ENCODE results near the gene RASA1.
A peak's percentile ranks its signal among the peaks of the same experiment; 100 is the strongest.

RASA1 gene

GRCh38 chr5:87411973-87412629, 144.4 kb downstream of the RASA1 start:
- Histone ChIP-seq H3K36me3 (ENCODE audit: control insufficient read depth in 1 of 2, insufficient read depth in 2 of 2, low read depth in 1 of 2, low read length in 2 of 2) (peaks cover 0 to 37% of the 10 kb centered on the region in 2 experiments), H2BK12ac (ENCODE audit: low read length in 2 of 2) (peak overlapping the region in 1 of 2 experiments; percentile 46), H3K9me3 (ENCODE audit: control insufficient read depth, low read length) (no peaks in the 10 kb centered on the region), H3K4me1 (ENCODE audit: control insufficient read depth, insufficient read depth, low read depth, low read length) (no peaks in the 10 kb centered on the region), H2BK120ac (ENCODE audit: low read depth, low read length) (no peak overlapping the region), H3K27ac (ENCODE audit: low read length, poor library complexity, severe bottlenecking) (peak overlapping the region; percentile 93), H4K8ac (ENCODE audit: low read length) (peak overlapping the region; percentile 57), H3K27me3 (ENCODE audit: control insufficient read depth in 1 of 2, insufficient read depth in 1 of 2, low read length in 2 of 2) (no peaks in the 10 kb centered on the region), H3K14ac (ENCODE audit: low read length in 2 of 2) (peak overlapping the region in 1 of 2 experiments; percentile 27), H3K4ac (ENCODE audit: low read depth in 1 of 2, low read length in 2 of 2) (peak overlapping the region in 1 of 2 experiments; percentile 94), H3K4me3 (ENCODE audit: insufficient read depth in 1 of 2, low read depth in 1 of 2, low read length in 2 of 2) (peak overlapping the region; percentile 90 to 93), H2BK15ac (ENCODE audit: low read depth, poor library complexity, severe bottlenecking) (peak overlapping the region; percentile 29), H2AK5ac (ENCODE audit: low read length, severe bottlenecking) (no peak overlapping the region), H2AFZ (ENCODE audit: low read depth, low read length) (peak overlapping the region; percentile 43), H3K79me1 (replicated peaks; ENCODE audit: low read length, poor library complexity, severe bottlenecking) (peaks cover 6% of the 10 kb centered on the region), H3K4me2 (ENCODE audit: low read length, poor library complexity, severe bottlenecking) (peak overlapping the region; percentile 77), H4K91ac (ENCODE audit: low read length) (no peak overlapping the region), H3K9ac (ENCODE audit: low read length) (peak overlapping the region; percentile 99), H3K18ac (ENCODE audit: low read depth in 1 of 2, low read length in 2 of 2) (peak overlapping the region in 1 of 2 experiments; percentile 87), H2BK5ac (ENCODE audit: low read depth, low read length, poor library complexity, severe bottlenecking) (no peak overlapping the region), H3K23ac (ENCODE audit: low read length in 2 of 2) (peak overlapping the region in 1 of 2 experiments; percentile 95)
- 2% methylated on average over 29 of the region's 29 CpGs for WGBS
- peak; percentile 66 for DNase-seq

- under 1% methylated on average over 46 of the region's 46 CpGs for WGBS
- peaks cover 0 to 31% of the 10 kb centered on the region in 2 experiments for H3K36me3 ChIP-seq (ENCODE audit: control insufficient read depth in 1 of 2, insufficient read depth in 2 of 2, low read depth in 1 of 2, low read length in 2 of 2)
- H3K79me1 ChIP-seq (replicated peaks; ENCODE audit: low read length, poor library complexity, severe bottlenecking) = peaks cover 5% of the 10 kb centered on the region
- H3K18ac ChIP-seq (ENCODE audit: low read depth in 1 of 2, low read length in 2 of 2) = peak within 1 kb of the TSS; percentile 87 to 96
- H3K9ac ChIP-seq (ENCODE audit: low read length) = peak within 1 kb of the TSS; percentile 99
- H3K27ac ChIP-seq (ENCODE audit: low read length, poor library complexity, severe bottlenecking) = peak within 1 kb of the TSS; percentile 93
- peak within 1 kb of the TSS; percentile 77 for H3K4me2 ChIP-seq (ENCODE audit: low read length, poor library complexity, severe bottlenecking)
- peak within 1 kb of the TSS in 1 of 2 experiments; percentile 94 for H3K4ac ChIP-seq (ENCODE audit: low read depth in 1 of 2, low read length in 2 of 2)
- H4K8ac ChIP-seq (ENCODE audit: low read length) = peak within 1 kb of the TSS; percentile 57
- H2BK120ac ChIP-seq (ENCODE audit: low read depth, low read length) = peak within 1 kb of the TSS; percentile 29
- peak within 1 kb of the TSS; percentile 90 to 93 for H3K4me3 ChIP-seq (ENCODE audit: insufficient read depth in 1 of 2, low read depth in 1 of 2, low read length in 2 of 2)
- peak within 1 kb of the TSS in 1 of 2 experiments; percentile 95 for H3K23ac ChIP-seq (ENCODE audit: low read length in 2 of 2)
- H3K4me1 ChIP-seq (ENCODE audit: control insufficient read depth, insufficient read depth, low read depth, low read length) = no peaks in the 10 kb centered on the region
- H3K9me3 ChIP-seq (ENCODE audit: control insufficient read depth, low read length) = no peaks in the 10 kb centered on the region
- peak within 1 kb of the TSS in 1 of 2 experiments; percentile 89 for H3K14ac ChIP-seq (ENCODE audit: low read length in 2 of 2)
- H3K27me3 ChIP-seq (ENCODE audit: control insufficient read depth in 1 of 2, insufficient read depth in 1 of 2, low read length in 2 of 2) = no peaks in the 10 kb centered on the region
- DNase-seq = peak; percentile 99
- H2BK5ac ChIP-seq (ENCODE audit: low read depth, low read length, poor library complexity, severe bottlenecking) = no peak within 1 kb of the TSS
- H2AK5ac ChIP-seq (ENCODE audit: low read length, severe bottlenecking) = no peak within 1 kb of the TSS
- peak within 1 kb of the TSS in 1 of 2 experiments; percentile 46 for H2BK12ac ChIP-seq (ENCODE audit: low read length in 2 of 2)
- peak within 1 kb of the TSS; percentile 72 for H2AFZ ChIP-seq (ENCODE audit: low read depth, low read length)
- H2BK15ac ChIP-seq (ENCODE audit: low read depth, poor library complexity, severe bottlenecking) = peak within 1 kb of the TSS; percentile 29
- H4K91ac ChIP-seq (ENCODE audit: low read length) = no peak within 1 kb of the TSS
Observed at GRCh38 chr5:87412630-87413342, 145.1 kb downstream of the RASA1 start, which contains the start of gene CCNH. Gene CCNH, minus strand, starts transcription at chr5:87412930. Its CDS starts 136 bp downstream, at chr5:87412794.

- H2AFZ ChIP-seq (ENCODE audit: low read depth, low read length) = peak overlapping the region; percentile 72
- H3K9me3 ChIP-seq (ENCODE audit: control insufficient read depth, low read length) = no peaks in the 10 kb centered on the region
- peak overlapping the region; percentile 16 for H4K8ac ChIP-seq (ENCODE audit: low read length)
- H2BK5ac ChIP-seq (ENCODE audit: low read depth, low read length, poor library complexity, severe bottlenecking) = no peak overlapping the region
- H3K4me1 ChIP-seq (ENCODE audit: control insufficient read depth, insufficient read depth, low read depth, low read length) = no peaks in the 10 kb centered on the region
- H3K27me3 ChIP-seq (ENCODE audit: control insufficient read depth in 1 of 2, insufficient read depth in 1 of 2, low read length in 2 of 2) = no peaks in the 10 kb centered on the region
- no peak overlapping the region for H4K91ac ChIP-seq (ENCODE audit: low read length)
- DNase-seq = no peak
- H2BK120ac ChIP-seq (ENCODE audit: low read depth, low read length) = no peak overlapping the region
- H3K18ac ChIP-seq (ENCODE audit: low read depth in 1 of 2, low read length in 2 of 2) = no peak overlapping the region
- H3K9ac ChIP-seq (ENCODE audit: low read length) = peak overlapping the region; percentile 99
- H3K27ac ChIP-seq (ENCODE audit: low read length, poor library complexity, severe bottlenecking) = peak overlapping the region; percentile 49
- peaks cover 0 to 25% of the 10 kb centered on the region in 2 experiments for H3K36me3 ChIP-seq (ENCODE audit: control insufficient read depth in 1 of 2, insufficient read depth in 2 of 2, low read depth in 1 of 2, low read length in 2 of 2)
- H2AK5ac ChIP-seq (ENCODE audit: low read length, severe bottlenecking) = no peak overlapping the region
- no peak overlapping the region for H3K14ac ChIP-seq (ENCODE audit: low read length in 2 of 2)
- H3K23ac ChIP-seq (ENCODE audit: low read length in 2 of 2) = no peak overlapping the region
- 68% methylated on average over 2 of the region's 3 CpGs for WGBS
- peaks cover 3% of the 10 kb centered on the region for H3K79me1 ChIP-seq (replicated peaks; ENCODE audit: low read length, poor library complexity, severe bottlenecking)
- H3K4me2 ChIP-seq (ENCODE audit: low read length, poor library complexity, severe bottlenecking) = peak overlapping the region; percentile 30
- no peak overlapping the region for H2BK12ac ChIP-seq (ENCODE audit: low read length in 2 of 2)
- peak overlapping the region in 1 of 2 experiments; percentile 93 for H3K4me3 ChIP-seq (ENCODE audit: insufficient read depth in 1 of 2, low read depth in 1 of 2, low read length in 2 of 2)
- no peak overlapping the region for H3K4ac ChIP-seq (ENCODE audit: low read depth in 1 of 2, low read length in 2 of 2)
- no peak overlapping the region for H2BK15ac ChIP-seq (ENCODE audit: low read depth, poor library complexity, severe bottlenecking)
Observed at GRCh38 chr5:87413343-87413645, 145.6 kb downstream of the RASA1 start.

GRCh38 chr5:87418506-87418905, 150.8 kb downstream of the RASA1 start:
- H3K23ac ChIP-seq (ENCODE audit: low read length in 2 of 2) = no peak overlapping the region

More at GRCh38 chr5:87418506-87418905, 150.8 kb downstream of the RASA1 start:
- H3K4ac ChIP-seq (ENCODE audit: low read depth in 1 of 2, low read length in 2 of 2) = no peak overlapping the region
- no peaks in the 10 kb centered on the region for H3K27me3 ChIP-seq (ENCODE audit: control insufficient read depth in 1 of 2, insufficient read depth in 1 of 2, low read length in 2 of 2)
- no peak for DNase-seq
- H4K91ac ChIP-seq (ENCODE audit: low read length) = no peak overlapping the region
- H2AFZ ChIP-seq (ENCODE audit: low read depth, low read length) = no peak overlapping the region
- H3K18ac ChIP-seq (ENCODE audit: low read depth in 1 of 2, low read length in 2 of 2) = no peak overlapping the region
- no peak overlapping the region for H2BK12ac ChIP-seq (ENCODE audit: low read length in 2 of 2)
- H3K14ac ChIP-seq (ENCODE audit: low read length in 2 of 2) = no peak overlapping the region
- H2BK15ac ChIP-seq (ENCODE audit: low read depth, poor library complexity, severe bottlenecking) = no peak overlapping the region
- no peaks in the 10 kb centered on the region for H3K4me1 ChIP-seq (ENCODE audit: control insufficient read depth, insufficient read depth, low read depth, low read length)
- no peak overlapping the region for H4K8ac ChIP-seq (ENCODE audit: low read length)
- H2BK5ac ChIP-seq (ENCODE audit: low read depth, low read length, poor library complexity, severe bottlenecking) = no peak overlapping the region
- no peak overlapping the region for H3K9ac ChIP-seq (ENCODE audit: low read length)
- H3K4me2 ChIP-seq (ENCODE audit: low read length, poor library complexity, severe bottlenecking) = no peak overlapping the region
- H2BK120ac ChIP-seq (ENCODE audit: low read depth, low read length) = no peak overlapping the region
- H2AK5ac ChIP-seq (ENCODE audit: low read length, severe bottlenecking) = no peak overlapping the region
- H3K4me3 ChIP-seq (ENCODE audit: insufficient read depth in 1 of 2, low read depth in 1 of 2, low read length in 2 of 2) = no peak overlapping the region
- H3K36me3 ChIP-seq (ENCODE audit: control insufficient read depth in 1 of 2, insufficient read depth in 2 of 2, low read depth in 1 of 2, low read length in 2 of 2) = no peaks in the 10 kb centered on the region
- H3K9me3 ChIP-seq (ENCODE audit: control insufficient read depth, low read length) = no peaks in the 10 kb centered on the region
- no peak overlapping the region for H3K27ac ChIP-seq (ENCODE audit: low read length, poor library complexity, severe bottlenecking)
- H3K79me1 ChIP-seq (replicated peaks; ENCODE audit: low read length, poor library complexity, severe bottlenecking) = no peaks in the 10 kb centered on the region

Data from mesenchymal stem cell (in vitro differentiated cells and primary cell).